Neural progenitor cell (in vitro differentiated cells): ENCODE results near the gene PPFIA1. TPM values are rescaled to one million over a fixed set of nuclear protein-coding genes. Genes with fewer than 3 reads are reported as not detected.

Source experiments
- DNase-seq: peaks from one replicate; pipeline ENCODE4 v3.0.0-alpha.2; 2016; ENCODE audit warnings: low spot score
- H2AFZ ChIP-seq: fragments of 200-600 bp; sonication (generic); replicated peaks from 2 replicates; pipeline ENCODE4 v1.6.1; 2016; ENCODE audit warnings: antibody characterized with exemption
- H3F3A ChIP-seq: fragments of 200-600 bp; sonication (generic); 2 replicates; pipeline ENCODE4 v1.6.1; 2016; ENCODE audit warnings: antibody characterized with exemption, low read depth
- H3K27ac ChIP-seq: fragments of 200-600 bp; sonication (generic); 2 replicates; pipeline ENCODE4 v1.5.1; 2016; ENCODE audit warnings: mild to moderate bottlenecking
- H3K27me3 ChIP-seq: fragments of 200-600 bp; sonication (generic); 2 replicates; pipeline ENCODE4 v1.6.1; 2016; ENCODE audit warnings: mild to moderate bottlenecking, moderate library complexity
- H3K36me3 ChIP-seq: fragments of 200-600 bp; sonication (generic); 2 replicates; pipeline ENCODE4 v1.5.1; 2016
- H3K4me1 ChIP-seq: fragments of 200-600 bp; sonication (generic); 2 replicates; pipeline ENCODE4 v1.6.1; 2016; ENCODE audit warnings: mixed run types
- H3K4me2 ChIP-seq: fragments of 200-600 bp; sonication (generic); 2 replicates; pipeline ENCODE4 v1.6.1; 2016
- H3K4me3 ChIP-seq: fragments of 200-600 bp; sonication (generic); 2 replicates; pipeline ENCODE4 v1.5.1; 2016
- H3K79me2 ChIP-seq: fragments of 200-600 bp; sonication (generic); 2 replicates; pipeline ENCODE4 v1.6.1; 2016; ENCODE audit warnings: low read depth
- H3K9ac ChIP-seq: fragments of 200-600 bp; sonication (generic); 2 replicates; pipeline ENCODE4 v1.6.1; 2016
- H3K9me3 ChIP-seq: fragments of 200-600 bp; sonication (generic); 2 replicates; pipeline ENCODE4 v1.5.1; 2016; ENCODE audit warnings: low read depth
- H4K20me1 ChIP-seq: fragments of 200-600 bp; sonication (generic); 2 replicates; pipeline ENCODE4 v1.6.1; 2016; ENCODE audit warnings: low read depth
- H3K27ac Mint-ChIP-seq: 3 replicates; pipeline ENCODE4 v1.8.0; 2021; ENCODE audit warnings: mixed read lengths
- H3K27me3 Mint-ChIP-seq: 2 replicates; pipeline ENCODE4 v1.8.0; 2022; ENCODE audit warnings: low read depth, mild to moderate bottlenecking, inconsistent platforms, moderate library complexity, mixed read lengths; ENCODE audit not compliant: insufficient read depth
- H3K36me3 Mint-ChIP-seq: 3 replicates; pipeline ENCODE4 v1.8.0; 2021; ENCODE audit warnings: mixed read lengths
- H3K4me1 Mint-ChIP-seq: 3 replicates; pipeline ENCODE4 v1.8.0; 2021; ENCODE audit warnings: mixed read lengths
- H3K4me3 Mint-ChIP-seq: 3 replicates; pipeline ENCODE4 v1.8.0; 2021; ENCODE audit warnings: mild to moderate bottlenecking, moderate library complexity, mixed read lengths
- H3K9me3 Mint-ChIP-seq: 3 replicates; pipeline ENCODE4 v1.8.0; 2020; ENCODE audit warnings: mixed read lengths
- CTCF ChIP-seq: fragments of 200-600 bp; sonication (generic); IDR thresholded peaks from 2 replicates; pipeline ENCODE4 v1.5.1; 2017; ENCODE audit warnings: antibody characterized with exemption, mild to moderate bottlenecking
- EZH2 ChIP-seq: fragments of 200-600 bp; sonication (generic); IDR thresholded peaks from 2 replicates; pipeline ENCODE4 v1.6.1; 2017; ENCODE audit warnings: antibody characterized with exemption, mild to moderate bottlenecking, moderate library complexity
- EZH2phosphoT487 ChIP-seq: fragments of 200-600 bp; sonication (generic); IDR thresholded peaks from 2 replicates; pipeline ENCODE4 v1.6.1; 2017; ENCODE audit warnings: antibody characterized with exemption
- total RNA-seq: library from RNA; depleted of rRNA; stranded (reverse); fragments of >200 nt; gene quantifications from 2 replicates; pipeline ENCODE4 v1.2.3, GENCODE V29; 2015; ENCODE audit warnings: low replicate concordance

The PPFIA1 gene
- total RNA-seq, 1 donor from 2014 or later = 42.6 TPM

GRCh38 chr11:70270877-70271648, 573 bp downstream of the PPFIA1 start:
- Histone ChIP-seq H3K9me3 (no peaks in the 10 kb centered on the region), H3K9ac (peak overlapping the region; percentile 73), H3K4me2 (peak overlapping the region; percentile 96), H3K36me3 (peaks cover 13% of the 10 kb centered on the region), H3K27me3 (peaks cover 3% of the 10 kb centered on the region), H2AFZ (peak overlapping the region; percentile 71), H3K79me2 (peaks cover 54% of the 10 kb centered on the region), H4K20me1 (peaks cover 51% of the 10 kb centered on the region), H3K4me3 (peak overlapping the region; percentile 86), H3F3A (no peaks in the 10 kb centered on the region), H3K4me1 (peaks cover 12% of the 10 kb centered on the region), H3K27ac (peak overlapping the region; percentile 15)
- Mint-ChIP-seq H3K4me3 (peak overlapping the region; percentile 96), H3K27ac (peak overlapping the region; percentile 92), H3K9me3 (no peaks in the 10 kb centered on the region), H3K4me1 (peaks cover 14% of the 10 kb centered on the region), H3K27me3 (peaks cover 25% of the 10 kb centered on the region), H3K36me3 (peaks cover 20% of the 10 kb centered on the region)
- TF ChIP-seq CTCF (peak; percentile 21), EZH2 (no peak)
- DNase-seq = peak; percentile 83

- H4K20me1 ChIP-seq = peaks cover 55% of the 10 kb centered on the region
- H3K27me3 Mint-ChIP-seq = peaks cover 25% of the 10 kb centered on the region
- no peak overlapping the region for H3K9ac ChIP-seq
- peaks cover 59% of the 10 kb centered on the region for H3K79me2 ChIP-seq
- H3K36me3 ChIP-seq = peaks cover 18% of the 10 kb centered on the region
- H2AFZ ChIP-seq = no peak overlapping the region
- H3F3A ChIP-seq = no peaks in the 10 kb centered on the region
- H3K4me3 ChIP-seq = peak overlapping the region; percentile 86
- H3K4me1 ChIP-seq = peaks cover 12% of the 10 kb centered on the region
- peaks cover 3% of the 10 kb centered on the region for H3K27me3 ChIP-seq
- DNase-seq = no peak
- peaks cover 14% of the 10 kb centered on the region for H3K4me1 Mint-ChIP-seq
- peak overlapping the region; percentile 96 for H3K4me3 Mint-ChIP-seq
- no peak overlapping the region for H3K27ac Mint-ChIP-seq
- H3K4me2 ChIP-seq = peak overlapping the region; percentile 96
- H3K27ac ChIP-seq = no peak overlapping the region
- no peak for TF ChIP-seq EZH2
- TF ChIP-seq CTCF = no peak
- no peak for TF ChIP-seq EZH2phosphoT487
- H3K9me3 Mint-ChIP-seq = no peaks in the 10 kb centered on the region
- H3K9me3 ChIP-seq = no peaks in the 10 kb centered on the region
- peaks cover 26% of the 10 kb centered on the region for H3K36me3 Mint-ChIP-seq
These were observed 1.1 kb downstream of the PPFIA1 start for GRCh38 chr11:70271649-70271953.

GRCh38 chr11:70272009-70272408, 1.5 kb downstream of the PPFIA1 start:
- Histone ChIP-seq H3K4me2 (peak overlapping the region; percentile 96), H3K79me2 (peaks cover 63% of the 10 kb centered on the region), H2AFZ (no peak overlapping the region), H3K27ac (no peak overlapping the region), H3K36me3 (peaks cover 18% of the 10 kb centered on the region), H3F3A (no peaks in the 10 kb centered on the region), H3K9ac (no peak overlapping the region), H3K4me1 (peaks cover 12% of the 10 kb centered on the region), H3K4me3 (peak overlapping the region; percentile 86), H3K9me3 (no peaks in the 10 kb centered on the region), H3K27me3 (peaks cover 3% of the 10 kb centered on the region), H4K20me1 (peaks cover 59% of the 10 kb centered on the region)
- no peak for TF ChIP-seq EZH2phosphoT487
- TF ChIP-seq EZH2 = no peak
- no peak for TF ChIP-seq CTCF
- H3K36me3 Mint-ChIP-seq = peaks cover 27% of the 10 kb centered on the region
- no peaks in the 10 kb centered on the region for H3K9me3 Mint-ChIP-seq
- H3K27ac Mint-ChIP-seq = no peak overlapping the region
- H3K4me1 Mint-ChIP-seq = peaks cover 14% of the 10 kb centered on the region
- H3K27me3 Mint-ChIP-seq = peaks cover 25% of the 10 kb centered on the region
- DNase-seq = no peak
- peak overlapping the region; percentile 96 for H3K4me3 Mint-ChIP-seq
